Spleen (tissue), 7 donors: ENCODE results near the gene KRT9.
"Not testable (repeated sequence)": the region's sequence is repeated elsewhere in the genome, so short reads cannot be mapped to it uniquely, and the experiment has no call there.

Experiments used
- POLR2A ChIP-seq, 3 donors: fragments of 450-650 bp; IDR thresholded peaks; one replicate each; pipeline ENCODE4 v1.5.1; 2017; ENCODE audit warnings: antibody characterized with exemption in 3 of 3, mild to moderate bottlenecking in 1 of 3
- TF ChIP-seq, protein P1 (sequence below), 11 experiments: fragments of 200-600 bp in 7 of 11; fragments of 450-650 bp in 4 of 11; sonication (generic) in 4 of 11; IDR thresholded peaks in 8 of 11; conservative IDR thresholded peaks in 3 of 11; 1 replicate in 7 of 11; 2 replicates in 4 of 11; pipeline versions ENCODE4 v1.4.0 to v1.8.0; 2016 to 2021; ENCODE audit warnings: antibody characterized with exemption in 11 of 11, inconsistent platforms in 4 of 11, mild to moderate bottlenecking in 1 of 11
- donor health status: DM: no; HTN: no; CAD: no; lungs with moderate emphysema.
- donor health status: DM: no; HTN: no; CAD: no.
- donor health status: DM: no; HTN: no; CAD: no.

DNA sequence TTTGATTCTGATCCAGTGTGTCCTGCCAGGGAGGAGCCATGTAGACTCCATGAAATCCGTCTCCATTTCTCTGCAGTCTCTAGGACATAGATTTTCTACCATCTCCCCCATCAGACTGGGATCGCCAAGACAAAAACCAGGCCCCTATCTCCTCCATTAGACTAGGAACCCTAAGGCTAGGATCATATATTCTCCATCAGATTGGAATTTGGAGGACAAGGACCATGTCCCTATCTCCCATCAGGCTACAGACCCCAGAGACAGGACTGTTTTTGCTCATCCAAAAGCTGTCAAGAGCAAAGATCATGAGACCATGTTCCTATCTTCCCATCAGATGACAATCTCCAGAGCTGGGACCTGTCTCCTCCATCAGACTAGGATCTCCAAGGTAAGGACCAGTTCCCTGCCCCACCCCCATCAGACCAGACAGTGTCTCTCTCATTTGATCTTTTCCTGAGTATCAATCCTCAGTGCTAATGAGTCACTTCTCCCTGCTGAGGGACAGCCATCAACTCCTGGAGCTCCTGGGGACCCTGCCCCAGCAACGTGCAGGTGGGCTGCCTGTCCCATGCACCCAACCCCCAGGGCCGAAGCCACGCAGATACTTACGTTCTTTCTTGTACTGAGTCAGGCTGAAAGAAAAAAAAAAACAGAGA is 48.2 kb upstream of the KRT9 start:
- TF ChIP-seq, protein P1, sequence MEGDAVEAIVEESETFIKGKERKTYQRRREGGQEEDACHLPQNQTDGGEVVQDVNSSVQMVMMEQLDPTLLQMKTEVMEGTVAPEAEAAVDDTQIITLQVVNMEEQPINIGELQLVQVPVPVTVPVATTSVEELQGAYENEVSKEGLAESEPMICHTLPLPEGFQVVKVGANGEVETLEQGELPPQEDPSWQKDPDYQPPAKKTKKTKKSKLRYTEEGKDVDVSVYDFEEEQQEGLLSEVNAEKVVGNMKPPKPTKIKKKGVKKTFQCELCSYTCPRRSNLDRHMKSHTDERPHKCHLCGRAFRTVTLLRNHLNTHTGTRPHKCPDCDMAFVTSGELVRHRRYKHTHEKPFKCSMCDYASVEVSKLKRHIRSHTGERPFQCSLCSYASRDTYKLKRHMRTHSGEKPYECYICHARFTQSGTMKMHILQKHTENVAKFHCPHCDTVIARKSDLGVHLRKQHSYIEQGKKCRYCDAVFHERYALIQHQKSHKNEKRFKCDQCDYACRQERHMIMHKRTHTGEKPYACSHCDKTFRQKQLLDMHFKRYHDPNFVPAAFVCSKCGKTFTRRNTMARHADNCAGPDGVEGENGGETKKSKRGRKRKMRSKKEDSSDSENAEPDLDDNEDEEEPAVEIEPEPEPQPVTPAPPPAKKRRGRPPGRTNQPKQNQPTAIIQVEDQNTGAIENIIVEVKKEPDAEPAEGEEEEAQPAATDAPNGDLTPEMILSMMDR (IDR thresholded peaks at IDR 0.05 in 8 of 11, conservative IDR thresholded peaks at IDR 0.05 in 3 of 11): not testable (repeated sequence)
- TF ChIP-seq POLR2A (IDR thresholded peaks at IDR 0.05): not testable (repeated sequence)
